ENCODE data around the gene AQP1.

AQP1 gene

GRCh38 chr7:30877993-30878392, 33.7 kb upstream of the AQP1 start:
- Mint-ChIP-seq H3K27ac (no peak overlapping the region), H3K9me3 (no peaks in the 10 kb centered on the region), H3K36me3 (no peaks in the 10 kb centered on the region), H3K4me1 (no peaks in the 10 kb centered on the region), H3K4me3 (no peak overlapping the region)
- DNase-seq (ENCODE audit: low spot score in 2 of 2) = no peak
- ATAC-seq = no peak

- DNase-seq (ENCODE audit: low spot score in 2 of 2) = no peak
- Mint-ChIP-seq H3K9me3 (no peaks in the 10 kb centered on the region), H3K27ac (peak overlapping the region; percentile 60), H3K36me3 (no peaks in the 10 kb centered on the region), H3K4me3 (no peak overlapping the region), H3K4me1 (no peaks in the 10 kb centered on the region)
- no peak for ATAC-seq
Observed at GRCh38 chr7:30879139-30880124, 32.2 kb upstream of the AQP1 start.

- no peaks in the 10 kb centered on the region for H3K9me3 Mint-ChIP-seq
- H3K27ac Mint-ChIP-seq = no peak overlapping the region
- no peak for DNase-seq (ENCODE audit: low spot score in 2 of 2)
- no peaks in the 10 kb centered on the region for H3K36me3 Mint-ChIP-seq
- H3K4me3 Mint-ChIP-seq = no peak overlapping the region
- no peaks in the 10 kb centered on the region for H3K4me1 Mint-ChIP-seq
- no peak for ATAC-seq
Observed at GRCh38 chr7:30880125-30880720, 31.4 kb upstream of the AQP1 start.

GRCh38 chr7:30880941-30881340, 30.7 kb upstream of the AQP1 start:
- Mint-ChIP-seq H3K4me1 (no peaks in the 10 kb centered on the region), H3K9me3 (no peaks in the 10 kb centered on the region), H3K4me3 (no peak overlapping the region), H3K36me3 (no peaks in the 10 kb centered on the region), H3K27ac (no peak overlapping the region)
- ATAC-seq = no peak
- DNase-seq (ENCODE audit: low spot score in 2 of 2) = no peak

GRCh38 chr7:30881448-30881847, 30.2 kb upstream of the AQP1 start:
- Mint-ChIP-seq H3K9me3 (no peaks in the 10 kb centered on the region), H3K27ac (no peak overlapping the region), H3K4me3 (no peak overlapping the region), H3K36me3 (no peaks in the 10 kb centered on the region), H3K4me1 (no peaks in the 10 kb centered on the region)
- DNase-seq (ENCODE audit: low spot score in 2 of 2) (no peak), ATAC-seq (no peak)

- H3K27ac Mint-ChIP-seq = no peak overlapping the region
- no peaks in the 10 kb centered on the region for H3K9me3 Mint-ChIP-seq
Observed at GRCh38 chr7:30884881-30885280, 26.8 kb upstream of the AQP1 start.

GRCh38 chr7:30886608-30887011, 25.0 kb upstream of the AQP1 start:
- ATAC-seq (no peak), DNase-seq (ENCODE audit: low spot score in 2 of 2) (no peak)
- Mint-ChIP-seq H3K27ac (no peak overlapping the region), H3K4me1 (no peaks in the 10 kb centered on the region), H3K9me3 (peaks cover 4% of the 10 kb centered on the region), H3K4me3 (no peak overlapping the region), H3K36me3 (no peaks in the 10 kb centered on the region)

More at GRCh38 chr7:30884881-30885280, 26.8 kb upstream of the AQP1 start:
- no peak overlapping the region for H3K4me3 Mint-ChIP-seq
- ATAC-seq = no peak
- no peaks in the 10 kb centered on the region for H3K4me1 Mint-ChIP-seq
- DNase-seq (ENCODE audit: low spot score in 2 of 2) = no peak
- no peaks in the 10 kb centered on the region for H3K36me3 Mint-ChIP-seq

GRCh38 chr7:30887464-30887872, 24.2 kb upstream of the AQP1 start:
- DNase-seq (ENCODE audit: low spot score in 2 of 2) (no peak), ATAC-seq (no peak)
- Mint-ChIP-seq H3K4me1 (no peaks in the 10 kb centered on the region), H3K4me3 (no peak overlapping the region), H3K36me3 (no peaks in the 10 kb centered on the region), H3K27ac (no peak overlapping the region), H3K9me3 (peaks cover 4% of the 10 kb centered on the region)

- DNase-seq (ENCODE audit: low spot score in 2 of 2) = no peak
- Mint-ChIP-seq H3K36me3 (no peaks in the 10 kb centered on the region), H3K4me3 (no peak overlapping the region), H3K4me1 (no peaks in the 10 kb centered on the region), H3K9me3 (peaks cover 4% of the 10 kb centered on the region), H3K27ac (no peak overlapping the region)
- ATAC-seq = no peak
Observed at GRCh38 chr7:30888747-30889146, 22.9 kb upstream of the AQP1 start.

GRCh38 chr7:30890226-30890625, 21.4 kb upstream of the AQP1 start:
- Mint-ChIP-seq H3K4me3 (no peak overlapping the region), H3K36me3 (no peaks in the 10 kb centered on the region), H3K4me1 (no peaks in the 10 kb centered on the region), H3K27ac (no peak overlapping the region), H3K9me3 (peaks cover 4% of the 10 kb centered on the region)
- no peak for DNase-seq (ENCODE audit: low spot score in 2 of 2)
- no peak for ATAC-seq

GRCh38 chr7:30893357-30893756, 18.3 kb upstream of the AQP1 start:
- no peaks in the 10 kb centered on the region for H3K36me3 Mint-ChIP-seq
- no peak for DNase-seq (ENCODE audit: low spot score in 2 of 2)

GRCh38 chr7:30894009-30894408, 17.6 kb upstream of the AQP1 start:
- Mint-ChIP-seq H3K27ac (no peak overlapping the region), H3K36me3 (no peaks in the 10 kb centered on the region), H3K4me3 (no peak overlapping the region), H3K9me3 (peaks cover 4% of the 10 kb centered on the region), H3K4me1 (no peaks in the 10 kb centered on the region)
- ATAC-seq (no peak), DNase-seq (ENCODE audit: low spot score in 2 of 2) (no peak)

More at GRCh38 chr7:30893357-30893756, 18.3 kb upstream of the AQP1 start:
- no peak for ATAC-seq
- Mint-ChIP-seq H3K27ac (no peak overlapping the region), H3K4me3 (no peak overlapping the region), H3K4me1 (no peaks in the 10 kb centered on the region), H3K9me3 (peaks cover 4% of the 10 kb centered on the region)

- Mint-ChIP-seq H3K4me3 (no peak overlapping the region), H3K27ac (no peak overlapping the region), H3K36me3 (no peaks in the 10 kb centered on the region), H3K4me1 (no peaks in the 10 kb centered on the region), H3K9me3 (peaks cover 4% of the 10 kb centered on the region)
- DNase-seq (ENCODE audit: low spot score in 2 of 2) (no peak), ATAC-seq (no peak)
Observed at GRCh38 chr7:30894866-30895605, 16.6 kb upstream of the AQP1 start.

GRCh38 chr7:30896036-30896435, 15.6 kb upstream of the AQP1 start:
- ATAC-seq (no peak), DNase-seq (ENCODE audit: low spot score in 2 of 2) (no peak)
- Mint-ChIP-seq H3K36me3 (no peaks in the 10 kb centered on the region), H3K4me3 (no peak overlapping the region), H3K9me3 (no peaks in the 10 kb centered on the region), H3K4me1 (no peaks in the 10 kb centered on the region), H3K27ac (no peak overlapping the region)

GRCh38 chr7:30896783-30897637, 14.6 kb upstream of the AQP1 start:
- no peak for ATAC-seq
- no peak overlapping the region for H3K27ac Mint-ChIP-seq
- no peak for DNase-seq (ENCODE audit: low spot score in 2 of 2)
- no peaks in the 10 kb centered on the region for H3K36me3 Mint-ChIP-seq
- H3K9me3 Mint-ChIP-seq = no peaks in the 10 kb centered on the region
- no peaks in the 10 kb centered on the region for H3K4me1 Mint-ChIP-seq
- H3K4me3 Mint-ChIP-seq = no peak overlapping the region
